Ovary (tissue), 9 donors: ENCODE data around the gene RECK. TPM values are rescaled to one million over a fixed set of nuclear protein-coding genes. Genes with fewer than 3 reads are reported as not detected.

Experiments used
- DNase-seq, 5 donors: peaks; one replicate each; pipeline ENCODE4 v3.0.0-alpha.2; 2019 to 2020
- H3K27ac ChIP-seq, 2 donors: fragments of 200-600 bp; one replicate each; pipeline versions ENCODE4 v1.5.1 to v1.8.0; 2019 to 2022
- H3K27me3 ChIP-seq: fragments of 200-600 bp; one replicate; pipeline ENCODE4 v1.8.0; 2022
- H3K36me3 ChIP-seq: fragments of 200-600 bp; sonication (generic); one replicate; pipeline ENCODE4 v1.5.1; 2019
- H3K4me1 ChIP-seq: one replicate; pipeline ENCODE4 v1.8.1; 2013; ENCODE audit warnings: mild to moderate bottlenecking, moderate library complexity; ENCODE audit not compliant: insufficient read depth
- H3K4me3 ChIP-seq: fragments of 200-600 bp; sonication (generic); one replicate; pipeline ENCODE4 v1.5.1; 2017
- H3K9me3 ChIP-seq, 2 donors: fragments of 200-600 bp in 1 of 2; sonication (generic) in 1 of 2; one replicate each; pipeline versions ENCODE4 v1.5.1 to v1.8.1; 2013 to 2019; ENCODE audit warnings: mild to moderate bottlenecking in 1 of 2, moderate library complexity in 1 of 2
- EP300 ChIP-seq: sonication (generic); formaldehyde crosslinking; IDR thresholded peaks from one replicate; pipeline ENCODE4 v1.6.1; 2017; ENCODE audit warnings: antibody characterized with exemption
- POLR2A ChIP-seq: fragments of 450-650 bp; IDR thresholded peaks from one replicate; pipeline ENCODE4 v1.6.1; 2017; ENCODE audit warnings: antibody characterized with exemption, mild to moderate bottlenecking, moderate library complexity
- WGBS, 3 donors: extraction: QIAGEN DNeasy Blood & Tissue Kit in 1 of 3; methylation state at CpG; one replicate each; pipeline versions ENCODE4 v1.1.5 to v1.1.7; 2013 to 2017; 5-methylcytosine and 5-hydroxymethylcytosine counted together
- intact Hi-C, 4 donors: fragments of 100-400 bp; cut with DNase I; formaldehyde crosslinking; loops; one replicate each; pipeline versions ENCODE4 v1.11.0 to v1.15.1; 2022 to 2023
- polyA plus RNA-seq, 2 donors: library from polyadenylated mRNA; stranded (reverse); fragments of 200-250 nt in 1 of 2; fragments of 350-450 nt in 1 of 2; fragmentation: Illumina TruSeq in 1 of 2; extraction: RNeasy Lipid Tissue Mini Kit (QIAGEN cat#74804) in 1 of 2; gene quantifications; one replicate each; pipeline ENCODE4 v1.2.3, GENCODE V29; 2013 to 2014
- total RNA-seq, 7 donors: library from RNA; depleted of rRNA in 2 of 7; stranded (reverse); fragments of >200 nt in 2 of 7; fragmentation: NEBNext Ultra II Directional in 3 of 7; extraction: Animal tissue kit (Norgen Biotek cat#: 25700) in 3 of 7; gene quantifications; one replicate each; pipeline versions ENCODE4 v1.1.0 to v1.2.4, GENCODE V29; 2016 to 2023
- TF ChIP-seq, protein P1 (sequence below), 3 donors: fragments of 450-650 bp in 2 of 3; fragments of 200-600 bp in 1 of 3; IDR thresholded peaks; one replicate each; pipeline versions ENCODE4 v1.5.1 to v1.8.0; 2016 to 2022; ENCODE audit warnings: antibody characterized with exemption in 3 of 3, mild to moderate bottlenecking in 1 of 3
- donor health status: DM: no; HTN: no; CAD: no; lungs with moderate emphysema.
- donor health status: DM: no; HTN: no; CAD: no.
- donor health status: Bipolar disorder and iron deficiency.
- donor health status: DM: yes; HTN: yes; CAD: no.
- donor health status: DM: no; HTN: no; CAD: no.
- donor health status: DM: yes; HTN: yes; CAD: no.

The RECK gene
- total and polyA plus RNA-seq, 9 donors = 10.7 to 24.2 (median 16.8) TPM

DNA sequence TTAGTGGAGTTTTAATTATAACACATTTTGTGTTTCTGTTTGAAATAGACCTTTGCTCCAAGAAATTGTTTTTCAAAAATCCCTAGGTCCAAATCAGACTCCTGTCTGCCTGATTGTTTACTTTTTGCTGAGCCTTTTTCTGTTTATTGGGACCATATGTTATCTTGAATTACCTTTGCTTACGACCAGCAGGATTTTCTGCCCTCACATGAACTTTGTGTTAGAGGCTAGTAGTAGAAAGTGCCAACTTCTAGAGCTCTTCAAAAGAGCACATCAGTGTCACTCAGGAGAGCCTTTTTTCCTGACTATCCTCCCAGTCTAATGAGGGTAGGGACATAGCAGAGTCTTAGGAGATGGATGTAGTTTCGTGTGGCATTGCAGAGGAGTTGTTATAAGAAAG lies 10.2 kb downstream of the RECK start:
- intact Hi-C loops = no loop called here
- DNase-seq = no peak
- H3K36me3 ChIP-seq = no peaks in the 10 kb centered on the region
- no peaks in the 10 kb centered on the region for H3K9me3 ChIP-seq
- no peak overlapping the region for H3K4me3 ChIP-seq
- H3K4me1 ChIP-seq = peaks cover 4% of the 10 kb centered on the region
- no peak for TF ChIP-seq EP300
- no peaks in the 10 kb centered on the region for H3K27me3 ChIP-seq
- 41 to 63% (median 46%) methylated on average over 2 of the region's 2 CpGs for WGBS, 3 donors
- H3K27ac ChIP-seq = no peak overlapping the region

DNA sequence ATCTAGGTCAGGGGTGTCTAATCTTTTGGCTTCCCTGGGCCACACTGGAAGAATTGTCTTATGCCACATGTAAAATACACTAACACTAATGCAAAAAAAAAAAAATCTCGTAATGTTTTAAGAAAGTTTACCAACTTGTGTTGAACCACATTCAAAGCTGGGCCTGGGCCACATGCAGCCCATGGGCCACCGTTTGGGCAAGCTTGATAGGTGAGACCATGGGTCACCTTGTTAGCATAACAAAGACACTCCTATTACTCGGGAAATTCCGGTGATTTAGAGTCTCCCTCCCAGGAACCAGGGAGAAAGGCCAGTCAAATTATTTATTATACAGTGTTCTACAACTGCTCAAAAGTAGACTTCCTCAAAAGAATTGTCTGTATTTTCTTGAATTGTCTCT lies 12.7 kb downstream of the RECK start:
- WGBS, 3 donors = 64 to 85% (median 76%) methylated on average over 4 of the region's 4 CpGs
- H3K9me3 ChIP-seq = no peaks in the 10 kb centered on the region
- TF ChIP-seq POLR2A = no peak
- no peak for TF ChIP-seq EP300
- TF ChIP-seq, protein P1, sequence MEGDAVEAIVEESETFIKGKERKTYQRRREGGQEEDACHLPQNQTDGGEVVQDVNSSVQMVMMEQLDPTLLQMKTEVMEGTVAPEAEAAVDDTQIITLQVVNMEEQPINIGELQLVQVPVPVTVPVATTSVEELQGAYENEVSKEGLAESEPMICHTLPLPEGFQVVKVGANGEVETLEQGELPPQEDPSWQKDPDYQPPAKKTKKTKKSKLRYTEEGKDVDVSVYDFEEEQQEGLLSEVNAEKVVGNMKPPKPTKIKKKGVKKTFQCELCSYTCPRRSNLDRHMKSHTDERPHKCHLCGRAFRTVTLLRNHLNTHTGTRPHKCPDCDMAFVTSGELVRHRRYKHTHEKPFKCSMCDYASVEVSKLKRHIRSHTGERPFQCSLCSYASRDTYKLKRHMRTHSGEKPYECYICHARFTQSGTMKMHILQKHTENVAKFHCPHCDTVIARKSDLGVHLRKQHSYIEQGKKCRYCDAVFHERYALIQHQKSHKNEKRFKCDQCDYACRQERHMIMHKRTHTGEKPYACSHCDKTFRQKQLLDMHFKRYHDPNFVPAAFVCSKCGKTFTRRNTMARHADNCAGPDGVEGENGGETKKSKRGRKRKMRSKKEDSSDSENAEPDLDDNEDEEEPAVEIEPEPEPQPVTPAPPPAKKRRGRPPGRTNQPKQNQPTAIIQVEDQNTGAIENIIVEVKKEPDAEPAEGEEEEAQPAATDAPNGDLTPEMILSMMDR (IDR thresholded peaks at IDR 0.05) = no peak
- intact Hi-C loops = no loop called here
- H3K4me3 ChIP-seq = no peak overlapping the region
- H3K27ac ChIP-seq = no peak overlapping the region
- DNase-seq = no peak
- no peaks in the 10 kb centered on the region for H3K27me3 ChIP-seq
- H3K4me1 ChIP-seq = peaks cover 4% of the 10 kb centered on the region
- H3K36me3 ChIP-seq = no peaks in the 10 kb centered on the region

DNA sequence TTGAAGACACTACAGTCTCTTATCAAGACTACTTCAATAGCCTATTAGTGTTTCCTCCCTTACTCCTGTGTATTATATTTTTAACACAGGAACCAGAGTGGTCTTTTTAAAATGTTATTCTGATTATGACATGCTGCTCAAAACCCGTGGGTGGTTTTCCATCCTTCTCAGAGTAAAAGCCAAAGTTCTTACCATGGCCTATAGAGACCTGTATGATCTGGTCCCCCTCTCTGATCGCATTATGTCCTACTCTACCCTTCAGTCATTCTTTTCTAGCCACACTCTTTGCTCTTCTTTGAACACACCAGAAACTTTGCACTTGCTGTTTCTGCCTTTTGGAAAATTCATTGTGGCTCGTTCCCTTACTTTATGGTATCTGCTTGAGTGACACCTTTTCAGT lies 13.8 kb downstream of the RECK start:
- no peak for DNase-seq
- H3K36me3 ChIP-seq = no peaks in the 10 kb centered on the region
- H3K27me3 ChIP-seq = no peaks in the 10 kb centered on the region
- 89 to 95% (median 90%) methylated on average over 3 of the region's 3 CpGs for WGBS, 3 donors
- intact Hi-C loops = no loop called here
- TF ChIP-seq, protein P1 (IDR thresholded peaks at IDR 0.05) = no peak
- TF ChIP-seq POLR2A (no peak), EP300 (no peak)
- no peaks in the 10 kb centered on the region for H3K9me3 ChIP-seq
- peaks cover 4% of the 10 kb centered on the region for H3K4me1 ChIP-seq
- no peak overlapping the region for H3K4me3 ChIP-seq
- H3K27ac ChIP-seq = no peak overlapping the region

DNA sequence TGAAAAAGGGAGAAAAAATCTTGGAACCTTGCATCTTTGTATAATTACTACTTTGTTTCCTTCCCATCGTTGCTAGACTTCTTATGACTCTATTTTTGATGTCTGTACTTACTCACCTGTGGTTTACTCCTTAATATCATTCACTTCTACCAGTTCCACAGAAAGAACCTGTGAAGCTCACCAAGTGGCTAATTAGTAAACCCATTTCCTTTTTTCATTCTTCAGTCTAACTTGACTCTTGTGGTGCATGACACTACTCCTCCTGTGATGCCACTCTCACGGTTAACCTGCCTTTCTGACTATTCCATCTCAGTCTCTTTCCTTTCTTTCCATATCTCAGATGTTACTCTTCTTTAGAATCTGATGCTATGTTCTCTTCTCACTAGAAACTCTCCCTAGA lies 14.6 kb downstream of the RECK start:
- intact Hi-C loops = no loop called here
- DNase-seq = no peak
- H3K27ac ChIP-seq = no peak overlapping the region
- H3K4me3 ChIP-seq = no peak overlapping the region
- H3K4me1 ChIP-seq = peaks cover 4% of the 10 kb centered on the region
- no peaks in the 10 kb centered on the region for H3K9me3 ChIP-seq
- H3K36me3 ChIP-seq = no peaks in the 10 kb centered on the region
- 83 to 87% (median 86%) methylated on average over 2 of the region's 2 CpGs for WGBS, 3 donors
- TF ChIP-seq, protein P1 (IDR thresholded peaks at IDR 0.05) = no peak
- TF ChIP-seq EP300 (no peak), POLR2A (no peak)
- no peaks in the 10 kb centered on the region for H3K27me3 ChIP-seq

DNA sequence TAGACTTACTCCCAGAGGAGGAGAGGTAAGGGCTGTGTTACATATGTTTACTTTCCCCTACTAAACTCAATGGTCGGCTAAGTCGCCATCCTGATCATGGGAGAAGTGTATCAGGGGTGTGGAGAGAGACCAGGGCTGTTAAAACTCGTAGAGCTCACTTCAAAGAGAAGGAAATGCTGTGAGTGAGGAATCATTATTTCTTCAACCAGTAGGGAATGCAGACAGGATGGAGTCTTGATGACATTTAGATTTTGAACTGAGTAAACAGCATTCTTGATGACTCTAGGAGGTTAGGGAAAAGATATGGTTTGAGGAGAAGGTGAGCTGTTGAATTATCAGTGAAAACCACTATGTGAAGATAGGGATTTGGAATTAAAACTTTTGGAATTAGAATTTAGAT lies 17.3 kb downstream of the RECK start:
- WGBS, 3 donors = 67 to 76% (median 72%) methylated on average over 3 of the region's 3 CpGs

More for the DNA sequence above, 17.3 kb downstream of the RECK start:
- no peaks in the 10 kb centered on the region for H3K36me3 ChIP-seq
- H3K27ac ChIP-seq = no peak overlapping the region
- intact Hi-C loops = no loop called here
- H3K4me1 ChIP-seq = no peaks in the 10 kb centered on the region
- H3K4me3 ChIP-seq = no peak overlapping the region
- TF ChIP-seq, protein P1 (IDR thresholded peaks at IDR 0.05) = no peak
- no peak for TF ChIP-seq POLR2A
- TF ChIP-seq EP300 = no peak
- no peaks in the 10 kb centered on the region for H3K9me3 ChIP-seq
- DNase-seq = no peak
- no peaks in the 10 kb centered on the region for H3K27me3 ChIP-seq
